Measurements from ENCODE around the gene TRRAP. TPM values are rescaled to one million over a fixed set of nuclear protein-coding genes. Genes with fewer than 3 reads are reported as not detected.

TRRAP gene
- polyA plus RNA-seq, 4 donors = 33.9 to 44.3 (median 39.3) TPM

DNA sequence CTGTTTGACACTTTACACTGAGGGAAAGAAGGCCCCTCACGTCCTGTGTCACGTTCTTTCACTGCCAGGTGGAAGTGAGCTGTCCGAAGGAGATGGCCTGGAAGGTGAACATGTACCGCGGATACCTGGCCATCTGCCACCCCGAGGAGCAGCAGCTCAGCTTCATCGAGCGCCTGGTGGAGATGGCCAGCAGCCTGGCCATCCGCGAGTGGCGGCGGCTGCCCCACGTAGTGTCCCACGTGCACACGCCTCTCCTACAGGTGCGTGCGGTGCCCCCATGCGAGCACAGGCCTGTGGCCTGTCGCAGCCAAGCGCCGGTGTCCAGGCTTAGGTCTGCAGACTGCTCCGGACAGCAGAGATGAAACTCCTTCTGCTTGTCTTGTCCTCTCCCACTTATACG, 103.4 kb downstream of the TRRAP start:
- DNase-seq (ENCODE audit: low read depth in 4 of 4, low spot score in 3 of 4) = no peak

DNA sequence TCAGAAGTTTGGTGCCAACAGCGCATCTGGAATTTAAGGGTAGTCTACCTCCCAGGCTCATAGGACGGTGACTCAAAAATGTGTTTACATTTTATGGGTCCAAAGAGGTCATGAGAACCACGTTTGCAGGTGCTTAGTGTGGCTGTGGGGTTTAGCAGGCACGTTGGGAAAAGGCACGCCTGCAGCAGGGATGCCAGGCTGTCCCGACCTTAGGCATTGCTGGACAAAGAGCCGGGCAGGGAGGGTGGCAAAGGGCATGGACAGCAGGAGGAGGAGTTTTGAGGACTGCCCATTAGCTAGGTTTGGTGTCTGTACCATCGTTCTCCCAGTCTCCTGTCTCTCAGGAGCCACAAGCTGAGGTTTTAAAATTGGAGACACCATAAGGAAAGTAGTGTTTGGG, 104.4 kb downstream of the TRRAP start:
- no peak for DNase-seq (ENCODE audit: low read depth in 4 of 4, low spot score in 3 of 4)

DNA sequence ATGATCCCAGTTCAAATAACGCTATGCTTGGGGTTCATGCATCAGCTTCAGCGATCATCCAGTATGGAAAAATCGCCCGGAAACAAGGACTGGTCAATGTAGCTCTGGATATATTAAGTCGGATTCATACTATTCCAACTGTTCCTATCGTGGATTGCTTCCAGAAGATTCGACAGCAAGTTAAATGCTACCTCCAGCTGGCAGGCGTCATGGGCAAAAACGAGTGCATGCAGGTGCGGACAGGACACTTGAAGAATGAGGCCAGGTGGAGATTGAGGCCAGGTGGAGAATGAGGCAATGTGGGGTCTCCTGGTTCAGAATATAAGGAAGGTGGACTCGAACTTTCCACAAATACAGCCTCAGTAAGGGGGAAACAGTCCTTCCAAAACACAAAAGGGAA, 105.8 kb downstream of the TRRAP start:
- DNase-seq (ENCODE audit: low read depth in 4 of 4, low spot score in 3 of 4) = no peak

DNA sequence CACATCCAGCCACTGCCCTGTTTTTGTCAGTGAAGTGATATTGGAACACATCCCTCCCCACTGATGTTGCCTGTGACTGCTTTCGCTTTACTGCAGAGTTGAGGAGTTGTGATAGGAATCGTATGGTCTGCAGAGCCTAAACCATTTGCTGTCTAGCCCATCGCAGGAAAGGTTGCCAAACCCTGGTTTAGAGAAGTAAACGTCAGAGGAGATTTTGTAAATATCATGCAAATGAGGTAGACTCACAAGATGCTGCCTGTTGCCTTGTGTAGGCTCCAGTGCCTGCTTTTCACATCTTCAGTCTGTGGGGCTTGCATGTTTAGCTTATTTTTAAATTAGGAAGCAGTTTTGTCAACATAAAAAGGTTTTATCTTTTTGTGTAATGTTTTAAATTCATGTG, 107.1 kb downstream of the TRRAP start:
- no peak for DNase-seq (ENCODE audit: low read depth in 4 of 4, low spot score in 3 of 4)

DNA sequence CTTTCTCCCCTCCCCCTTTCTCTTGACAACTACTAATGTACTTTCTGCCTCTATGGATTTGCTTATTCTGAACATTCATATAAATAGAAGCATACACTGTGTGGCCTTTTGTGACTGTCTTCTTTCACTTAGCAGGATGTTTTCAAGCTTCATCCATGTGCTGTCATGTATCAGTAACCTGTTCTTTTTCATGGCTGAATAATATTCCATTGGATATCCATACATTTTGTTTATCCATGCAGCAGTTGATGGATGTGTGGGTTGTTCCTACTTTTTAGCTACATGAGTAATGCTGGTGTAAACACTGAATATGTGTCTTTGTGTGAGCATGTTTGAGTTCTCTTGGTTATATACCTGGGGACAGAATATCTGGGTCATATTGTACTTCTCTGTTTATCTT, 107.6 kb downstream of the TRRAP start:
- no peak for DNase-seq (ENCODE audit: low read depth in 4 of 4, low spot score in 3 of 4)

DNA sequence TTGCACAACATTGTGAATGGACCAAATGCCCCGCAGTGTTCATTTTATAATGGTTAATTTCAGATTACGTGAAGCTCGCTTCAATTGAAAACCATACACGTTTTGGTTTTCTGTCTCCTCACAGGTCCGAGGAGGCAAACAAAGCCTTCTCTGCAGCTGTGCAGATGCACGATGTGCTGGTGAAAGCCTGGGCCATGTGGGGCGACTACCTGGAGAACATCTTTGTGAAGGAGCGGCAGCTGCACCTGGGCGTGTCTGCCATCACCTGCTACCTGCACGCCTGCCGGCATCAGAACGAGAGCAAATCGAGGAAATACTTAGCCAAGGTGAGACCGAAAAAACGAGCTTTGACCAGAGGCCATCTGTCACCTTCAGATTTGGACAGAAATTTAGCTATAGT, 110.3 kb downstream of the TRRAP start:
- no peak for DNase-seq (ENCODE audit: low read depth in 4 of 4, low spot score in 3 of 4)

DNA sequence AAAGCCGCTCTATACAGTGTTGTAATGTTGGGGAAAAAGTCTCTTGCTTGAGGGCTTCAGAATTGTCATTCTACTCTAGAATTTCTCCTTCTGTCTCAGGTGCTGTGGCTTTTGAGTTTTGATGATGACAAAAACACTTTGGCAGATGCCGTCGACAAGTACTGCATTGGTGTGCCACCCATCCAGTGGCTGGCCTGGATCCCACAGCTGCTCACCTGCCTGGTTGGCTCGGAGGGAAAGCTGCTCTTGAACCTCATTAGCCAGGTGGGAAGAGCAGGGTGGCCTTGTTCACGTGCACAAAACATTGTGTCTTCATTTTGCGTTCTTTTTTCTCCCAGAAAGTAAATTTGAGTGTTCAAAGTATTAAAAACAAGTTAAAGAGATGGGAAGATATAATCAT, 112.0 kb downstream of the TRRAP start:
- no peak for DNase-seq (ENCODE audit: low read depth in 4 of 4, low spot score in 3 of 4)

DNA sequence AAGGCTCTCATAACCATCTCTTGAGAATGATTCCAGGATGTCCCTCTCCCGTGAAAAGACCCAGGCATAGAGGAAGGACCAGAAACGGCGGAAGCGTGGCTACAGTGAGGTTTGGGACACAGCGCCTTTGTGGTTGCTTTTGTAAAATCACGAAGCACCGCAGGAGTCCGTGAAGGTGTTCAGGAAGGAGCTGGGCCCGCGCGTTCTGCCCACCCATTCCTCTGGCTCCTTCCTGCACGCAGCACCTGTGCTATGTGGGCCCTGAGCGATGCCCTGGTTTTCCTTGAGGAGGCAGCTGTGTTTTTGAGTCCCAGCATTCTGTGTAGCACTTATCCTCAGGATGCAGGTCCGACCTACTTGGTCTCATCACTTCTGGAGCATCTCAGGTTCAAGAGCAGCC, 112.8 kb downstream of the TRRAP start:
- no peak for DNase-seq (ENCODE audit: low read depth in 4 of 4, low spot score in 3 of 4)

DNA sequence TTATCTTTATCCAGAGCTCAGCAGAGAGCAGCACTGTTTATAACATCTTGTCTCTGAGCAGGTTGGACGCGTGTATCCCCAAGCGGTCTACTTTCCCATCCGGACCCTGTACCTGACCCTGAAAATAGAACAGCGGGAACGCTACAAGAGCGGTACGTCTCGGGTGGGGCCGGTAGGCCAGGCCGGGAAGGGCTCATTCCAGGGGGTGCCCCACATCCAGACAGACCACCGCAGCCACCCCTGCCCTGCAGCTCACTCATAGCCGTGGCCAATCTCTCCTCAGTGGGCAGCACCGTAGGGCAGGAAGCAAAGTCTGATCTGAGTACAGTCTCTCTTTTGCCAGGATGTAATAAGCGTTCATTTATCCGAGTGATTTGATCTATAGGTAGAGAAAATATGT, 113.7 kb downstream of the TRRAP start:
- DNase-seq (ENCODE audit: low read depth in 4 of 4, low spot score in 3 of 4) = no peak

DNA sequence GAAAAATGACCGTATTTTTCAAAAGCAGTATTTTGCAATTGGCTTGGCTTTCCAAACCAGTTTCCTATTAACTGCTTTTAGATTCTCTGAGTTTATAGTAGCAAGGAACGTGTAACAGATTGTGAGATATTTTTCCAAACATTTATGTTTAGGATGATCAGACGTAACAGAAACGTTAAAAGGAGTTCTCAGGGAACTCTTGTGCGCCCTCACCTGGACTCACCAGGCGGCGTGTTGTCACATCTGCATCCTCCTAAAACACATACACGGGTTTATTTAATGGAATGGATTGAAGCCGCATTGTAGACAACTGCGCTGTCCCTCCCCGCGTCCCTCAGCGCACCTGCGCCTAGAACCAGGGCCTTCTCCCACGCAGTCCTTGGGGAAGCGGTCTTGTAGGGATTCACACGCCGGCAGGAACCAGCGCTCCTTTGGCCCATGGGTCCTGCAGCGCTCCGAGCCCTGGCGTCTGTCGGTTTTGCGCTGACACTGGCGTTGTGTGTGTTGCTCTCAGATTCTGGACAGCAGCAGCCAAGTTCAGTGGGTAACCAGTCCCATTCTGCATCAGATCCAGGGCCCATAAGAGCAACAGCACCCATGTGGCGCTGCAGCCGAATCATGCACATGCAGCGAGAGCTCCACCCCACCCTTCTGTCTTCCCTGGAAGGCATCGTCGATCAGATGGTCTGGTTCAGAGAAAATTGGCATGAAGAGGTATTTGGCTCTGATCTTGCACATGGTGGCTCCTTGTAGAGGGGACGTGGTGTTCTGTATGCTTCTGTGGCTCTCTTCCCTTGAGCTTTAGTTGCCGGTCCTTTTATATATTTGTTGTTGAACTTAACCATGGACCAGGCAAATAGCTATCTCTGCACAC, 114.9 kb downstream of the TRRAP start:
- no peak for DNase-seq (ENCODE audit: low read depth in 4 of 4, low spot score in 3 of 4)

DNA sequence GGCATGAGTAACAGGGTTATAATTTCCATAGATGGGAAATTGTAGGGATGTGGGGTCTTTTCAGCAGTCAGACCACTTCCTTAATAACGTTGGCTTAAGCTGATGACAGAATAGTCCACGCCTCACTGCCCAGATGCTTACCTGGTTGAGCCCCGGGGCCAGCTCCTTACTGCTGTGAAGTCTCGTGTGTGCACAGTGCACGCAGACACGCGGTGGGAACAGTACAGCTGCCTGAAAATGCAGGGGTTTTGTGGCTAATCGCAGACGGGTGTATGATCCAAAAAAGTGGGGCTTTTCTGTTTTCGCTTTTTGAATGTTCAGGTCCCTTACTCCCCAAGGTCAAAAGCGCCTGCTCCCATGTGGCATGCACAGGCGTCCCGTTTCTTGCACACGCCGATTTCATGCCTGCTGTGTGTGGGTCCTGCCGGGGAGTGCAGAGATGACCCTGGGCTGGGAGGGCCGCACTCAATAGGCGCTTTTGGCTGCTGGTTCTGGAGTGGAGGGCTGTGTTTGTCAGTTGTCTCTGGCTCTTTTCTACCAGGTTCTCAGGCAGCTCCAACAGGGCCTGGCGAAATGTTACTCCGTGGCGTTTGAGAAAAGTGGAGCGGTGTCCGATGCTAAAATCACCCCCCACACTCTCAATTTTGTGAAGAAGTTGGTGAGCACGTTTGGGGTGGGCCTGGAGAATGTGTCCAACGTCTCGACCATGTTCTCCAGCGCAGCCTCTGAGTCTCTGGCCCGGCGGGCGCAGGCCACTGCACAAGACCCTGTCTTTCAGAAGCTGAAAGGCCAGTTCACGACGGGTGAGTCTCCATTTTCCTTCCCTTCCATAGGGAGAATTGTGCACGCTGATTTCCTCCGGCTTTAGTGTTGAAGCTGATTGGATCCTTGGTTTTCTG, 116.0 kb downstream of the TRRAP start:
- DNase-seq (ENCODE audit: low read depth in 4 of 4, low spot score in 3 of 4) = no peak

DNA sequence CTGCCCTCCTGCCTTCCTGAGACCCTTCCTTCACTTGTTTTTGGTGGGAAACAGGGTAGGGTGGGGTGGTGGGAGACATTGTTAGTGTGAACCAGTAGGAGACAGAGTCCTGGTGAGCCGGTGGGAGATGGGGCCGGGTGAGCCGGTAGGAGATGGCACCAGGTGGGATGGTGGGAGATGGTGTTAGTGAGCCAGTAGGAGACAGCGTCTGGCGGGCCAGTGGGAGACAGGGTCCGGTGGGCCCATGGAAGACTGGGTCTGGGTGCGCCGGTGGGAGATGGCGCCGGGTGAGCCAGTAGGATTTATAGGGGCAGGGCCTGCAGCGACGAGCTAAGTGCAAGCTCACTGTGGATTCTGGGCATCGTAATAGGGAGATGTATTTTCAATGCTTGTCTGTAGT, 116.8 kb downstream of the TRRAP start:
- DNase-seq (ENCODE audit: low read depth in 4 of 4, low spot score in 3 of 4) = no peak

DNA sequence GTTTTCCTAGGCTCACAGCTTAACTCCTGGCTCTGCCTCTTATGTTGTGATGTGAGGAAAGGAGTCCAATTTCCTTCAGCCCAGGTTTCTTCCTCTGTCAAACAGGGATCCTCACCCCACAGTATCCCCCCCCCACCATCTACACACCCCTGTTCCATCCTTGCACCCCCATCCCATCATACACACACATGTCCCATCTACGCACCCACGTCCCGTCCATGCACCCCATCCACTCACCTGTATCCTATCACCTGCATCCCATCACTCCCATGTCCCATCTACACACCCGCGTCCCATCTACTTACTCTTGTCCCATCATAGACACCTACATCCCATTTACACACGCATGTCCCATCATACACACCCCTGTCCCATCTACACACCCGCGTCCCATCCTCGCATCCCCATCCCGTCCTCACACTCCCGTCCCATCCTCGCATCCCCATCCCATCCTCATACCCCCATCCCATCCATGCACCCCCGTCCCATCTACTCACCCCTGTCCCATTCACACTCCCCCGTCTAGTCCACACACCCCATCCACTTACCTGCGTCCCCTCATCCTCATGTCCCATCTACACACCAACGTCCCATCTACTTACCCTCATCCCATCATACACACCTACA, 117.3 kb downstream of the TRRAP start:
- DNase-seq (ENCODE audit: low read depth in 4 of 4, low spot score in 3 of 4) = no peak

DNA sequence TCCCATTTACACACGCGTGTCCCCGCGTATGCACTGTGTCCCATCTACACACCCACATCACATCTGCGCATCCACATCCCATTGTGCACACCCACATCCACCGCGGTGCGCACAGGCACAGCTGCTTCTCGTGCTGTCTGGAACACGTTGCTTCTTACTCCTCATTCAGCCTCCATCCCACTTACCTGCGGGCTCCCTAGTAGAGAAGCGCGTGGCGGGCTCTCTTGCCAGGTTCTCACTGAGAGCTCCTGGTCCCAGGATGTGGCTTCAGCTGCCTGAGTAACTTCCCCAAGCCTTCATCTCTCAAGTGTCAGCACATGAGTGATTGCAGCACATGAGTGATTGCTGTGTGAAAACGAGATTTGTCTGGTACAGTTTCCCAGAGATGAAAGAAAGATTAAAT, 117.8 kb downstream of the TRRAP start:
- DNase-seq (ENCODE audit: low read depth in 4 of 4, low spot score in 3 of 4) = no peak

DNA sequence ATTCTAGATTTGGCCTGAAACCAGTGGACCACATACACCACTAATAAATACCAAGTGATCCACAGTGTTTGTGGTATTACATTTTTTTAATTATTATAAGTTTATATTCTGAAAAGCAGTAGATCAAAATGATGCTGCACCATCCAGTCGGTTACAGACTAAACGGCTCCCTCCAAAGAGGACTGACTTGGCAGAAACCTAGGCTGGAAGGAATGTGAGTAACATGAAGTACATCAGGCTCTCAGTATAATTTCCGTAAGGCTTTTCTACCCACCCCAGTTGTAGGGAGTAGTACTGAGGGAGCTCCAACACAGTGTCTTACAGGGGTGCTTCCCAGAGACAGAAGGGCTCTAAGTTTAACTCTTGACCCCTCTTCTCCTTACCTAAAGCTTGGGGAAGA, 119.5 kb downstream of the TRRAP start:
- DNase-seq (ENCODE audit: low read depth in 4 of 4, low spot score in 3 of 4) = no peak

DNA sequence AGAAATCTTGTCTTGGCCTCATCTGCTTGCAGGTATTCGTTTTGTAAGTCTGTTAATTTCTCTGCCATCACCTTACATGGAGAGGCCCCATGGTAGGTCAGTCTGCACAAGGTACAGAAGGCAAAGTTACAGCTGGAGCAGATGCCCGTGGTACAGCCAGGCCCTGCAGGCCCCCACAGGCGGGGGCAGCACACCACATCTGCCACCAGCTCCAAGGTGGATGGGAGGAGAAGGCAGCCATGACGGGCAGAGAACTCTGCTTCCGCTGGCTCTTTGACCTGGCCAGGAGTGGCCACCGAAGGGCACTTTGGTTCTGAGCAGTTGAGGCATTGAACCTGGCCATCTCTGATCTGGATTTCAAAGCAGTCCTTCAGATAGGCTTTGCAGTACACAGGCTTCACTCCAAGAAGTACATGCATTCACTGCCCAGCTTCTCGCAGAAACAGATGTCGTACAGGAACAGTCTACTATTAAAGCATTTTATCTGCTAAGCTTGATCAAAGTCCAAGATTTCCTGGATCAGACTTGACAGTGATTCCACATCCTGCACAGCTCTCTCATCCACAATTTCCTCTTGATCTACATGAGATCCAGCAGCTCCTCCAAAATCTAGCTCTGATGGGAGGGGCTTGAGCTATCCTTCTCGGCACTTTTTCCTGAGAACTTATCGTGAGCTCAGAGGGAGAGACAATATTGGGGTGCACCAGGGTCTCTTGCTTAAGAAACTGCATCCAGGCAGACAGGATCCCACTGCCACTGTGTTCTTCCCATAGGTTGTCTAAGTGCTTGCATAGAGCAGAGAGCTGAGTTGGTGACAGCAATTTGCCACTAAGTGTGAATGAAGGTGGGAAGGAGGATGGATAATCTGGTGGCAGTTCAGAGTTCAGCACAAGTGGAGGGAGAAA, 120.7 kb downstream of the TRRAP start:
- no peak for DNase-seq (ENCODE audit: low read depth in 4 of 4, low spot score in 3 of 4)

DNA sequence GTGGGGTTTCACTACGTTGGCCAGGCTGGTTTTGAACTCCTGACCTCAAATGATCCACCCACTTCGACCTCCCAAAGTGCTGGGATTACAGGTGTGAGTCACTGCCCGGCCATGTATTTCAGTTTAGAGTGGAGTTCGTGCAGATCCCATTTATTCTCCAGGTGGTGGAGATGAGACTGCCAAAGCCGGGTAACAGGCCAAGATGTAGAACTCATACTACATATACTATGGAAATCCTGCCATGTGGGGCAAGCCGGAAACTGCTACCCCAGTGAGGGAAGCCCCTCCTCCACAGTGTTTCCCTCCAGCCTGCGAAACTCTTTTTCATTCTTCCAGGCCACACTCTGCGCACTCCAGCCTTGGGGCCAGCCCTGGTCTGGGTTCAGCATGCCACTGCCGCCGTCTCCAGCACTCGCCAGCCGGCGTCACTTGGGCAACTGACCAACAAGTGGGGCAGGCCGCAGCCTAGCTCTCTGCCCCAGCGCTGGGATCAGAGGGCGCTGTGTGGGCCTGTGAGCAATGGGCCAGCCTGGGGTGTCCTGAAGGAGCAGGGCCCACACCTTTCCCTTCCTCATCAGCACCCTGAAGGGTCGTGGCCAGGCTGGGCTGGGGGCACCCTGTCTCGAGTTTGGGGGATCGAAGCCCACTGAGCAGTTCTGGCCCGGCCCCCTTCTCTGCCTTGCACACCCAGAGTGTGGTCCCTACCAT, 122.0 kb downstream of the TRRAP start:
- DNase-seq (ENCODE audit: low read depth in 4 of 4, low spot score in 3 of 4) = no peak

DNA sequence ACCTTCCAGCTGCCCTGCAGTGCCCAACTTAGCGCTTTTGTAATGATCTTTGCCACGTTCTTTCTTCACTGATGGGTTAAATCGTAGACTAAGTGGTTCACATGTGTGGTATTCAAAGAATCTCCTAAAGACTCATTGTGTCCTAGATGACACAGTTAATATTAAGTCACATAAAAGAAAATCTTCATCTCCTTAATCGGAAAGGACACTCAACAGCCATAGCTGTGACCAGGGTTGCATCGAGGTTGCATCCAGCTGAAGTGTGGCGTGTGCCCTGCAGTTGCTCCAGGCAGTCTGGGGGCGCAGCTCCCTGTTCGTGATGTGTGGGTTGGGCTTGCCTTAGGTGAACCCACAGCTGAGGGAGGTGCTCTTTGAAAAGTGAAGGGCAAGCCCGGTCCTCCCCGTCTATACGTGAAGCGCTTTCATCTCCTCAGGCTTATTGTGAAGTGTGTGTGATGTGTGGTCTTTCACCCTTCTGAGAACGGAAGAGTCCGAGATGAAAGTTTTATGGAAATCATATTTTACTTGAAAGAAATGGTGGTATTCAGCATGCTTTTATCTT, 122.7 kb downstream of the TRRAP start:
- DNase-seq (ENCODE audit: low read depth in 4 of 4, low spot score in 3 of 4) = no peak

DNA sequence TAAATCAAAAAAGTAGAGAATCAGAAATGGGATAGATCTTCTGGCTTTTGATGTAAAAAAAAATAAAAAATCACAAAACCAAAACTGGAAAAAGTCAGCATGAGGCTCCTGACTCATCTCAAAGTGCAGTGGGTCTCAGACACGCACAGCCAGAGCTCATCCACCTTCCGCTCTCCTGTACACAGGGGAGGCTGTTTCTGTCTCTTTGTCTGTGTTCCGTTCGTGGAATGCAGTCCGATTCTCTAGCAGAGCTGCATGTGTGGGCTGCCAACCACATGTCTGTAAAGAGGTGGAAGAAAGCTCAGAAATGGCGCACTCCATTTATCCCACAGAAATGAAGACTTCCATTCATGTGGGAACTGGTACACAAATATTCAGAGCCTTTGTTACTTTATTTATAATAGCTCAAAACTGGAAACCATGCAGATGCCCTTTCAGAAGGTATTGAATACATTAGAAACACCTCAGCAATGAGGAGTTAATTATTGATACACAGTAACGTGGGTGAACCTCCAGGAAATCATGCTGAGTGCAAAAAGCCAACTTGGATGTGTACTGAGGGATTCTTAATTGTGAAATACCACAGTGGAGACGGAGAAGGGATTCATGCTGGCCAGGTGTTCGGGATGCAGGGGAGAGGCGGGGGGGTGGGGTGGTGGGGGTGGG, 123.3 kb downstream of the TRRAP start:
- DNase-seq (ENCODE audit: low read depth in 4 of 4, low spot score in 3 of 4) = no peak
